ENCODE results near the gene GJC2. TPM values are rescaled to one million over a fixed set of nuclear protein-coding genes. Genes with fewer than 3 reads are reported as not detected.
A peak's percentile ranks its signal among the peaks of the same experiment; 100 is the strongest.
"Not testable (repeated sequence)": the region's sequence is repeated elsewhere in the genome, so short reads cannot be mapped to it uniquely, and the experiment has no call there.

GJC2 gene
- total RNA-seq, 1 experiment from 2014 or later, result 18.5 TPM

GRCh38 chr1:228109073-228109961 lies 40.4 kb upstream of the GJC2 start, which contains the start of gene MRPL55:
Gene MRPL55 (minus strand): TSS chr1:228109299. CDS start chr1:228108260, 1,039 bp downstream.
- intact Hi-C loops (cut with micrococcal nuclease), result loop anchor here (1.0 to 10.0 kb wide), 3 partner anchors 31 to 625 kb away; partner anchors contain the start of gene GUK1
- peak within 1 kb of the TSS; percentile 92 for H3K27ac Mint-ChIP-seq (ENCODE audit: low read depth, unreplicated experiment)
- H3K4me1 Mint-ChIP-seq (ENCODE audit: insufficient read depth, unreplicated experiment), result peaks cover 12% of the 10 kb centered on the region
- H3K27me3 Mint-ChIP-seq (ENCODE audit: insufficient read depth, unreplicated experiment), result no peaks in the 10 kb centered on the region
- no peaks in the 10 kb centered on the region for H3K9me3 Mint-ChIP-seq (ENCODE audit: unreplicated experiment)
- ChIA-PET CTCF (interaction anchor here (0.5 to 3.9 kb wide), 18 partner anchors 10 to 1442 kb away, joined by 3 to 26 read pairs (median 5); partner anchors contain the start of gene IBA57), POLR2A (interaction anchor here (0.5 to 10.8 kb wide), 29 partner anchors 11 to 1507 kb away, joined by 3 to 128 read pairs (median 5); partner anchors contain the start of genes ARF1, GUK1, IBA57 and JMJD4)
- peak; percentile 99 for DNase-seq (ENCODE audit: unreplicated experiment)
- BruUV-seq (replicated peaks), result no TSS peak
- peak within 1 kb of the TSS; percentile 95 for H3K4me3 Mint-ChIP-seq (ENCODE audit: unreplicated experiment)
- H3K36me3 Mint-ChIP-seq (ENCODE audit: insufficient read depth, unreplicated experiment), result peaks cover 21% of the 10 kb centered on the region
- TF ChIP-seq, protein P1, sequence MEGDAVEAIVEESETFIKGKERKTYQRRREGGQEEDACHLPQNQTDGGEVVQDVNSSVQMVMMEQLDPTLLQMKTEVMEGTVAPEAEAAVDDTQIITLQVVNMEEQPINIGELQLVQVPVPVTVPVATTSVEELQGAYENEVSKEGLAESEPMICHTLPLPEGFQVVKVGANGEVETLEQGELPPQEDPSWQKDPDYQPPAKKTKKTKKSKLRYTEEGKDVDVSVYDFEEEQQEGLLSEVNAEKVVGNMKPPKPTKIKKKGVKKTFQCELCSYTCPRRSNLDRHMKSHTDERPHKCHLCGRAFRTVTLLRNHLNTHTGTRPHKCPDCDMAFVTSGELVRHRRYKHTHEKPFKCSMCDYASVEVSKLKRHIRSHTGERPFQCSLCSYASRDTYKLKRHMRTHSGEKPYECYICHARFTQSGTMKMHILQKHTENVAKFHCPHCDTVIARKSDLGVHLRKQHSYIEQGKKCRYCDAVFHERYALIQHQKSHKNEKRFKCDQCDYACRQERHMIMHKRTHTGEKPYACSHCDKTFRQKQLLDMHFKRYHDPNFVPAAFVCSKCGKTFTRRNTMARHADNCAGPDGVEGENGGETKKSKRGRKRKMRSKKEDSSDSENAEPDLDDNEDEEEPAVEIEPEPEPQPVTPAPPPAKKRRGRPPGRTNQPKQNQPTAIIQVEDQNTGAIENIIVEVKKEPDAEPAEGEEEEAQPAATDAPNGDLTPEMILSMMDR (IDR thresholded peaks at IDR 0.05; ENCODE audit: unreplicated experiment), result no peak

GRCh38 chr1:228109962-228110488 lies 39.7 kb upstream of the GJC2 start:
- Mint-ChIP-seq H3K36me3 (ENCODE audit: insufficient read depth, unreplicated experiment) (peaks cover 19% of the 10 kb centered on the region), H3K9me3 (ENCODE audit: unreplicated experiment) (no peaks in the 10 kb centered on the region), H3K4me1 (ENCODE audit: insufficient read depth, unreplicated experiment) (peaks cover 8% of the 10 kb centered on the region), H3K27ac (ENCODE audit: low read depth, unreplicated experiment) (peak overlapping the region; percentile 92), H3K27me3 (ENCODE audit: insufficient read depth, unreplicated experiment) (no peaks in the 10 kb centered on the region), H3K4me3 (ENCODE audit: unreplicated experiment) (peak overlapping the region; percentile 95)
- ChIA-PET CTCF (interaction anchor here (0.5 to 3.9 kb wide), 16 partner anchors 9 to 1441 kb away, joined by 3 to 26 read pairs (median 6); partner anchors contain the start of gene IBA57), POLR2A (interaction anchor here (0.5 to 10.8 kb wide), 20 partner anchors 11 to 1508 kb away, joined by 3 to 128 read pairs (median 6); partner anchors contain the start of genes ARF1, GUK1 and IBA57)
- DNase-seq (ENCODE audit: unreplicated experiment), result no peak
- TF ChIP-seq, protein P1 (IDR thresholded peaks at IDR 0.05; ENCODE audit: unreplicated experiment), result no peak
- BruUV-seq (replicated peaks), result no TSS peak
- intact Hi-C loops (cut with micrococcal nuclease), result loop anchor here (1.0 to 10.0 kb wide), 3 partner anchors 30 to 625 kb away; partner anchors contain the start of gene GUK1

DNA sequence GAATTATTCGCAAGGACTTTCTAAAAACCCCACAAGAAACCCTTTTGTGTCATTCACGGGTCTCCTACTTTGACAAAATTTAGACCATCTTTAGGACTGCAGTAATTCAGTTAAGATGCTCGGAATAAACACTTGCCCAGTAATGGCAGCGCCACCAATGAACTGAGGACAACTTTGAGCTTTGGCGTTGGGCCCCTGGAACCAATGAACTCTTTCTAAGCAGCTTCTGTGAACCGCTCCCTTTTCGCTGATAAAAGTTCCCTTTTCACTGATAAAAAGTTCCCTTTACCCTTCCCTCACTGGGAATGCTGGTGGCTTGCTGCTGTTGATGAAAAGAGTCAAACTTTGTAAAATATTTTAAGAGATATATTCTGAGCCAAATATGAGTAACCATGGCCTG lies 39.2 kb upstream of the GJC2 start:
- H3K27me3 Mint-ChIP-seq (ENCODE audit: insufficient read depth, unreplicated experiment), result no peaks in the 10 kb centered on the region
- DNase-seq (ENCODE audit: unreplicated experiment), result no peak
- CTCF ChIA-PET, result interaction anchor here (0.9 to 3.9 kb wide), 8 partner anchors 9 to 112 kb away, joined by 4 to 26 read pairs (median 8); partner anchors contain the start of gene IBA57
- TSS peak; percentile 36 for BruUV-seq (replicated peaks)
- peaks cover 15% of the 10 kb centered on the region for H3K36me3 Mint-ChIP-seq (ENCODE audit: insufficient read depth, unreplicated experiment)
- H3K27ac Mint-ChIP-seq (ENCODE audit: low read depth, unreplicated experiment), result no peak overlapping the region
- H3K4me3 Mint-ChIP-seq (ENCODE audit: unreplicated experiment), result peak overlapping the region; percentile 95
- POLR2A ChIA-PET, result interaction anchor here (0.7 to 10.8 kb wide), 12 partner anchors 11 to 371 kb away, joined by 3 to 128 read pairs (median 20); partner anchors contain the start of genes ARF1, GUK1 and IBA57
- intact Hi-C loops (cut with micrococcal nuclease), result no loop called here
- TF ChIP-seq, protein P1 (IDR thresholded peaks at IDR 0.05; ENCODE audit: unreplicated experiment), result no peak
- no peaks in the 10 kb centered on the region for H3K9me3 Mint-ChIP-seq (ENCODE audit: unreplicated experiment)
- H3K4me1 Mint-ChIP-seq (ENCODE audit: insufficient read depth, unreplicated experiment), result peaks cover 8% of the 10 kb centered on the region

GRCh38 chr1:228111315-228111714 lies 38.4 kb upstream of the GJC2 start:
- H3K27me3 Mint-ChIP-seq (ENCODE audit: insufficient read depth, unreplicated experiment); BruUV-seq (replicated peaks); H3K27ac Mint-ChIP-seq (ENCODE audit: low read depth, unreplicated experiment); DNase-seq (ENCODE audit: unreplicated experiment); H3K4me3 Mint-ChIP-seq (ENCODE audit: unreplicated experiment); H3K9me3 Mint-ChIP-seq (ENCODE audit: unreplicated experiment); H3K36me3 Mint-ChIP-seq (ENCODE audit: insufficient read depth, unreplicated experiment); H3K4me1 Mint-ChIP-seq (ENCODE audit: insufficient read depth, unreplicated experiment); intact Hi-C loops (cut with micrococcal nuclease): not testable (repeated sequence)
- CTCF ChIA-PET, result interaction anchor here (0.7 to 3.9 kb wide), 7 partner anchors 15 to 390 kb away, joined by 3 to 24 read pairs (median 7); partner anchors contain the start of gene IBA57
- POLR2A ChIA-PET, result interaction anchor here (0.7 to 10.8 kb wide), 5 partner anchors 10 to 213 kb away, joined by 3 to 128 read pairs (median 42); partner anchors contain the start of genes ARF1, GUK1 and IBA57
